WTC11 (cell line): ENCODE measurements around the gene RSPH1. TPM values are rescaled to one million over a fixed set of nuclear protein-coding genes. Genes with fewer than 3 reads are reported as not detected.

Experiments
- ATAC-seq: fragments of 200-7000 bp; cut with Tn5 transposase; 2 replicates; pipeline ENCODE4 v1.10.0; 2021; ENCODE audit warnings: mild to moderate bottlenecking, moderate library complexity
- CTCF ChIA-PET: fragments of 300-600 bp; sonication (Branson Sonifier 250); formaldehyde crosslinking; loops from one replicate; lab custom pipeline; 2021; ENCODE audit warnings: antibody characterized with exemption; lab: Charles Lee
- POLR2A ChIA-PET: fragments of 350-600 bp; sonication (Branson Sonifier 250); formaldehyde crosslinking; loops from one replicate; lab custom pipeline; 2021; ENCODE audit warnings: antibody characterized with exemption; lab: Charles Lee
- DNase-seq: peaks from one replicate; pipeline ENCODE4 v3.0.0; 2021; ENCODE audit warnings: low spot score
- H3K27ac Mint-ChIP-seq: 2 replicates; pipeline ENCODE4 v1.8.0; 2021; ENCODE audit warnings: mixed read lengths
- H3K27me3 Mint-ChIP-seq: 2 replicates; pipeline ENCODE4 v1.8.0; 2021; ENCODE audit warnings: low read depth, mild to moderate bottlenecking, moderate library complexity, mixed read lengths
- H3K36me3 Mint-ChIP-seq: 2 replicates; pipeline ENCODE4 v1.8.0; 2021; ENCODE audit warnings: mixed read lengths
- H3K4me1 Mint-ChIP-seq: 2 replicates; pipeline ENCODE4 v1.8.0; 2022; ENCODE audit warnings: mixed read lengths
- H3K4me3 Mint-ChIP-seq: 2 replicates; pipeline ENCODE4 v1.8.0; 2021; ENCODE audit warnings: mild to moderate bottlenecking, moderate library complexity, mixed read lengths
- H3K9me3 Mint-ChIP-seq: 2 replicates; pipeline ENCODE4 v1.8.0; 2021; ENCODE audit warnings: mixed read lengths
- ARID4B ChIP-seq: sonication (generic); formaldehyde crosslinking; IDR thresholded peaks from 2 replicates; pipeline ENCODE4 v1.8.0; 2023; ENCODE audit warnings: missing genetic modification reagents, mild to moderate bottlenecking, borderline replicate concordance
- CREM ChIP-seq: sonication (generic); formaldehyde crosslinking; IDR thresholded peaks from 2 replicates; pipeline ENCODE4 v1.8.1; 2022; ENCODE audit warnings: mild to moderate bottlenecking, missing genetic modification reagents, moderate library complexity
- GABPB1 ChIP-seq: sonication (generic); formaldehyde crosslinking; IDR thresholded peaks from 2 replicates; pipeline ENCODE4 v1.8.1; 2023; ENCODE audit warnings: mild to moderate bottlenecking, missing genetic modification reagents
- GTF2I ChIP-seq: fragments of 250-450 bp; sonication (Bioruptor Pico); conservative IDR thresholded peaks from 2 replicates; pipeline ENCODE4 v1.4.0; 2021; ENCODE audit warnings: mild to moderate bottlenecking
- KAT7 ChIP-seq: sonication (generic); formaldehyde crosslinking; IDR thresholded peaks from 2 replicates; pipeline ENCODE4 v1.8.1; 2023; ENCODE audit warnings: missing genetic modification reagents, mild to moderate bottlenecking, borderline replicate concordance
- MAX ChIP-seq: sonication (generic); formaldehyde crosslinking; IDR thresholded peaks from 2 replicates; pipeline ENCODE4 v1.8.0; 2022; ENCODE audit warnings: mild to moderate bottlenecking, missing genetic modification reagents
- NFATC4 ChIP-seq: fragments of 250-450 bp; sonication (Bioruptor Pico); IDR thresholded peaks from 2 replicates; pipeline ENCODE4 v1.9.0; 2021; ENCODE audit warnings: mild to moderate bottlenecking
- PRDM15 ChIP-seq: sonication (generic); formaldehyde crosslinking; IDR thresholded peaks from 2 replicates; pipeline ENCODE4 v1.8.0; 2022; ENCODE audit warnings: missing genetic modification reagents
- RORB ChIP-seq: fragments of 250-450 bp; sonication (Bioruptor Pico); IDR thresholded peaks from 2 replicates; pipeline ENCODE4 v1.9.0; 2021; ENCODE audit warnings: mild to moderate bottlenecking
- TP53 ChIP-seq: sonication (generic); formaldehyde crosslinking; IDR thresholded peaks from 2 replicates; pipeline ENCODE4 v1.8.1; 2023; ENCODE audit warnings: mild to moderate bottlenecking, missing genetic modification reagents
- USF1 ChIP-seq: sonication (generic); formaldehyde crosslinking; IDR thresholded peaks from 2 replicates; pipeline ENCODE4 v1.8.0; 2022; ENCODE audit warnings: mild to moderate bottlenecking, missing genetic modification reagents
- ZNF219 ChIP-seq: sonication (generic); formaldehyde crosslinking; IDR thresholded peaks from 2 replicates; pipeline ENCODE4 v1.8.0; 2023; ENCODE audit warnings: missing genetic modification reagents, mild to moderate bottlenecking, borderline replicate concordance
- ZNF232 ChIP-seq: sonication (generic); formaldehyde crosslinking; IDR thresholded peaks from 2 replicates; pipeline ENCODE4 v1.8.0; 2022; ENCODE audit warnings: mild to moderate bottlenecking, missing genetic modification reagents
- ZNF263 ChIP-seq: sonication (generic); formaldehyde crosslinking; IDR thresholded peaks from 2 replicates; pipeline ENCODE4 v1.8.1; 2022; ENCODE audit warnings: low read depth, mild to moderate bottlenecking, moderate library complexity, missing genetic modification reagents
- ZNF281 ChIP-seq: sonication (generic); formaldehyde crosslinking; IDR thresholded peaks from 2 replicates; pipeline ENCODE4 v1.8.0; 2023; ENCODE audit warnings: mild to moderate bottlenecking, missing genetic modification reagents
- ZNF425 ChIP-seq: fragments of 250-450 bp; sonication (Bioruptor Pico); conservative IDR thresholded peaks from 2 replicates; pipeline ENCODE4 v1.9.0; 2021; ENCODE audit warnings: mild to moderate bottlenecking
- total RNA-seq: library from RNA; stranded (reverse); gene quantifications from 3 replicates; pipeline ENCODE4 v1.2.3, GENCODE V29; 2021

RSPH1 gene
- total RNA-seq, 1 experiment from 2014 or later = 0.11 TPM

- ATAC-seq (peak; percentile 18; the same call in 1 of the 2 replicates), DNase-seq (no peak)
- Mint-ChIP-seq H3K4me3 (no peak overlapping the region), H3K9me3 (peaks cover 22% of the 10 kb centered on the region), H3K4me1 (peaks cover 47% of the 10 kb centered on the region), H3K27me3 (peaks cover 7% of the 10 kb centered on the region), H3K27ac (no peak overlapping the region), H3K36me3 (peaks cover 4% of the 10 kb centered on the region; the same call in 1 of the 2 replicates)
- CTCF ChIA-PET = no interaction called here
- no peak for TF ChIP-seq GABPB1 (CRISPR knock-in tag)
- TF ChIP-seq NFATC4 (CRISPR knock-in tag) = no peak
- TF ChIP-seq RORB = no peak
- TF ChIP-seq PRDM15 (CRISPR knock-in tag) = no peak
- TF ChIP-seq ZNF263 (CRISPR knock-in tag) = no peak
- no peak for TF ChIP-seq ARID4B (CRISPR knock-in tag)
- TF ChIP-seq ZNF232 (CRISPR knock-in tag) = no peak
- no peak for TF ChIP-seq USF1
- TF ChIP-seq CREM (CRISPR knock-in tag) = no peak
- TF ChIP-seq MAX = no peak
- no peak for TF ChIP-seq TP53
- no peak for TF ChIP-seq KAT7 (CRISPR knock-in tag)
- TF ChIP-seq ZNF281 (CRISPR knock-in tag) = no peak
- no peak for TF ChIP-seq ZNF219 (CRISPR knock-in tag)
- TF ChIP-seq GTF2I (CRISPR knock-in tag) = no peak
- TF ChIP-seq ZNF425 (CRISPR knock-in tag) = no peak
- POLR2A ChIA-PET = no interaction called here
Measured at GRCh38 chr21:42460391-42461184, 35.4 kb downstream of the RSPH1 start.
